LNCaP clone FGC (cell line): Measurements from ENCODE around the gene KLK2.

Experiments
- DNase-seq: peaks from one replicate; pipeline ENCODE4 v3.0.0-alpha.2; 2011; ENCODE audit warnings: low read depth
- H3K4me3 ChIP-seq: 2 replicates; pipeline ENCODE4 v1.5.1; 2011; ENCODE audit warnings: mild to moderate bottlenecking, low read depth, low read length, control low read depth
- CTCF ChIP-seq: IDR thresholded peaks from 2 replicates; pipeline ENCODE4 v1.5.1; 2012; ENCODE audit warnings: mild to moderate bottlenecking; ENCODE audit not compliant: control insufficient read depth, insufficient read depth; ENCODE audit errors: extremely low read depth

KLK2 gene

GRCh38 chr19:50832666-50833065 lies 40.6 kb upstream of the KLK2 start:
- H3K4me3 ChIP-seq: no peak overlapping the region
- no peak for TF ChIP-seq CTCF
- DNase-seq: no peak

GRCh38 chr19:50833117-50833801 lies 40.0 kb upstream of the KLK2 start, which contains the start of gene KLK15:
KLK15 (minus strand) TSS chr19:50833574; CDS start chr19:50831492, 2,082 bp downstream.
- no peak for DNase-seq
- no peak for TF ChIP-seq CTCF
- H3K4me3 ChIP-seq: no peak within 1 kb of the TSS

GRCh38 chr19:50833802-50834167 lies 39.5 kb upstream of the KLK2 start:
- no peak for TF ChIP-seq CTCF
- H3K4me3 ChIP-seq: no peak overlapping the region
- no peak for DNase-seq

GRCh38 chr19:50835103-50835784 lies 38.0 kb upstream of the KLK2 start:
- no peak for DNase-seq
- TF ChIP-seq CTCF: no peak
- peak overlapping the region; percentile 70 for H3K4me3 ChIP-seq

- peak; percentile 5; the same call in 1 of the 2 replicates for TF ChIP-seq CTCF
- peak overlapping the region; percentile 70 for H3K4me3 ChIP-seq
- DNase-seq: no peak
Observed at GRCh38 chr19:50835785-50836542, 37.3 kb upstream of the KLK2 start.

- no peak for TF ChIP-seq CTCF
Observed at GRCh38 chr19:50836543-50837195, 36.6 kb upstream of the KLK2 start.

More at GRCh38 chr19:50836543-50837195, 36.6 kb upstream of the KLK2 start:
- no peak for DNase-seq
- 0 out of 2 replicates have a peak overlapping the region, but pooled peaks have one; percentile 14 for H3K4me3 ChIP-seq
